Fibroblast of lung (primary cell): ENCODE data around the gene LOXL4.

Source experiments
- CTCF ChIP-seq, 2 donors: IDR thresholded peaks in 1 of 2; conservative IDR thresholded peaks in 1 of 2; 1 replicate in 1 of 2; 2 replicates in 1 of 2; pipeline ENCODE4 v1.5.1; 2011 to 2012; ENCODE audit warnings: low read length in 2 of 2, control low read depth in 1 of 2, inconsistent platforms in 1 of 2, low read depth in 1 of 2, mild to moderate bottlenecking in 1 of 2
- EZH2 ChIP-seq: IDR thresholded peaks from 2 replicates; pipeline ENCODE4 v1.5.1; 2012; ENCODE audit warnings: low read length, control low read depth, mild to moderate bottlenecking; ENCODE audit errors: missing control alignments

- no peak for TF ChIP-seq CTCF (conservative IDR thresholded peaks at IDR 0.05 in 1 of 2, IDR thresholded peaks at IDR 0.05 in 1 of 2; ENCODE audit: low read depth in 1 of 2, low read length in 2 of 2)
- TF ChIP-seq EZH2 = no peak
Measured at GRCh38 chr10:98257198-98257597, 10.8 kb downstream of the LOXL4 start.
